Effector memory CD4-positive, alpha-beta T cell (primary cell): Measurements from ENCODE around the gene STIM1.

Experiments used
- DNase-seq, 3 donors: peaks; one replicate each; pipeline ENCODE4 v3.0.0-alpha.2; 2020
- H3K27ac ChIP-seq: 2 replicates; pipeline ENCODE4 v1.7.0; 2013; ENCODE audit warnings: mild to moderate bottlenecking, low read length, moderate library complexity; ENCODE audit not compliant: insufficient read depth, poor library complexity, severe bottlenecking
- H3K27me3 ChIP-seq: replicated peaks from 2 replicates; pipeline ENCODE4 v1.7.0; 2013; ENCODE audit warnings: mild to moderate bottlenecking, low read length; ENCODE audit not compliant: insufficient read depth, control insufficient read depth, poor library complexity, severe bottlenecking
- H3K36me3 ChIP-seq: 2 replicates; pipeline ENCODE4 v1.7.0; 2013; ENCODE audit warnings: mild to moderate bottlenecking, low read length, moderate library complexity; ENCODE audit not compliant: control insufficient read depth, insufficient read depth
- H3K4me1 ChIP-seq: 2 replicates; pipeline ENCODE4 v1.7.0; 2013; ENCODE audit warnings: low read length, mild to moderate bottlenecking; ENCODE audit not compliant: control insufficient read depth, insufficient read depth, poor library complexity, severe bottlenecking
- H3K4me3 ChIP-seq: 2 replicates; pipeline ENCODE4 v1.7.0; 2013; ENCODE audit warnings: low read length, low read depth, mild to moderate bottlenecking; ENCODE audit not compliant: insufficient read depth, poor library complexity, severe bottlenecking
- H3K9me3 ChIP-seq: 2 replicates; pipeline ENCODE4 v1.7.0; 2013; ENCODE audit warnings: mild to moderate bottlenecking, low read length, moderate library complexity; ENCODE audit not compliant: control insufficient read depth

Gene STIM1

DNA sequence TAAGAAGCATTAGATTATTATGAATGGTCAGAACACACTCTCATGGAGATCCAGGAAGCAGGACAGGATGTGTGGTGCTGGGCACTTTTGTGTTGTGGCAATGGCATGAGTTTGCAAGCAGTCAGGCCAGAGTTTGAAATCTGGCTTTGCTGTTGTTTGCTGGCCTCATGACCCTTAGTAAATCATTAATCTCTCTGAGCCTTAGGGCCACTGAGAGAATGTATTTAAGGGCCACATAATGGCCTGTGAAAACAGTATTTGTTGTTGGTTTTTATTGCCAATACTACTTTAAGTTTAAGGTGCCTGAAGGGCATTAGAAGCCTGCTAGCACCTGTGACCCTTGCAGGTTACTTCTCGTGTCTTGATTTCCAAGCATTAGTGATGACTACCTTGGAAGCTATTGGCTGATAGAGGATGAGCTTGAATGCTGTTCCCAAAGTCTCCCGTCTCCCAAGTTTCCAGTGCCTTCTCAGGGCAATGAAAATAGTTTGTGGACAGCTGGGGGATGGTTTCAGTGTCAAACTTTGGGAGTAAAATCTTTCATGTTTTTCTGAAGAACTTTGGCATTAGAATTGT lies 24.6 kb downstream of the STIM1 start:
- H3K27ac ChIP-seq = peak overlapping the region; percentile 33
- no peak for DNase-seq
- peak overlapping the region; percentile 24 for H3K4me3 ChIP-seq
- H3K27me3 ChIP-seq = no peaks in the 10 kb centered on the region
- no peaks in the 10 kb centered on the region for H3K36me3 ChIP-seq
- H3K9me3 ChIP-seq = no peaks in the 10 kb centered on the region
- peaks cover 31% of the 10 kb centered on the region for H3K4me1 ChIP-seq

DNA sequence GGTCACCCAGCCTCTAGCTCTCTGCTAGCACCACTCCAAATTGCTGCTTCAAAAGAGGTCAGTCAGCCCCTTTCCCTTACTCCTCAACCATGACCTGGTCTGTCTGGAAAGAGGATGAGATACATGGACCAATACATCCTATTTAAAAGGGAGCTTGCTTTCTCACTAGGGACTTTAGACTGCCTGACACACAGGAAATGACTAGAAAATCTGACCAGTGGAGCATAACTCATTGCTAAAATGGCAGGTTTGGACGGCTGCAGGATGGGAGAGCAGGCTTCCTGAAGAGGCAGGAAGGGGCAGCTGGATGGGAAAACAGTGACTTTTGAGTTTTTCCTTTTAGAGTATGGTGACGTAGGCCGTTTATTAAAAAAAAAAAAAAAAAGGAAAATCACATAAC lies 25.3 kb downstream of the STIM1 start:
- no peak for DNase-seq
- H3K4me3 ChIP-seq = no peak overlapping the region
- H3K27me3 ChIP-seq = no peaks in the 10 kb centered on the region
- H3K36me3 ChIP-seq = no peaks in the 10 kb centered on the region
- peaks cover 31% of the 10 kb centered on the region for H3K4me1 ChIP-seq
- H3K9me3 ChIP-seq = no peaks in the 10 kb centered on the region
- H3K27ac ChIP-seq = no peak overlapping the region

DNA sequence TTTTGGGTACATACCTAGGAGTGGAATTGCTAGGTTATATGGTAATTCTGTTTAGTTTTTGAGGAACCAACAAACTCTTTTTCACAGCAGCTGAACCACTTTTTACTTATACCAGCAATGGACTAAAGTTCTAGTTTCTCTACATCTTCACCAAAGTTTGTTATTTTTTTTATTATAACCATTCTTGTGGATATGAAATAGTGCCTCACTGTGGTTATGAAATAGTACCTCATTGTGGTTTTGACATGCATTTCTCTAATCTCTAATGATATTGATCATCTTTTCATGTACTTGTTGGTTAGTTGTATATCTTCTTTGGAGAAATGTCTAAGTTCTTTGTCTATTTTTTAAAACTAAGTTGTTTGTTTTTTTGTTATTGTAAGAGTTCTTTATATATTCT lies 27.2 kb downstream of the STIM1 start:
- peaks cover 19% of the 10 kb centered on the region for H3K4me1 ChIP-seq
- H3K27ac ChIP-seq = no peak overlapping the region
- no peaks in the 10 kb centered on the region for H3K36me3 ChIP-seq
- H3K4me3 ChIP-seq = no peak overlapping the region
- H3K27me3 ChIP-seq = no peaks in the 10 kb centered on the region
- no peak for DNase-seq
- no peaks in the 10 kb centered on the region for H3K9me3 ChIP-seq

DNA sequence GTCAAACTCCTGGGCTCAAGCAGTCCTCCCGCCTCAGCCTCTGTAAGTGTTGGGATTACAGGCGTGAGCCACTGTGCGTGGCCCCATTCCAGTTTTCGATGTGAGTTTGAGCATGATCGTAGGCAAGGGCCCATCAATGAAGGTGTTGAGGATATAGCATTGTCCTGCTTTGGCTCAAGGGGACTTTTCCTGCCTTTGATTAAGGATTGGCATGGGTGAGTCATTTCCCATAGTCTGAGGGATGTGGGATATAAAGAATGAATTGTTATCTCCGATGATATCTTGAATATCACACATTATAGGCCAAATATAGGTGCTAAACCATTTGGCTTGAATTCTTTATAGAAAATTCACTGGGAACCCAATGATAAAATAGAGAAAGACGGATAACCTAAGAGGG lies 30.4 kb downstream of the STIM1 start:
- Histone ChIP-seq H3K27me3 (no peaks in the 10 kb centered on the region), H3K4me1 (no peaks in the 10 kb centered on the region), H3K4me3 (no peak overlapping the region), H3K36me3 (no peaks in the 10 kb centered on the region), H3K9me3 (no peaks in the 10 kb centered on the region), H3K27ac (no peak overlapping the region)
- no peak for DNase-seq

DNA sequence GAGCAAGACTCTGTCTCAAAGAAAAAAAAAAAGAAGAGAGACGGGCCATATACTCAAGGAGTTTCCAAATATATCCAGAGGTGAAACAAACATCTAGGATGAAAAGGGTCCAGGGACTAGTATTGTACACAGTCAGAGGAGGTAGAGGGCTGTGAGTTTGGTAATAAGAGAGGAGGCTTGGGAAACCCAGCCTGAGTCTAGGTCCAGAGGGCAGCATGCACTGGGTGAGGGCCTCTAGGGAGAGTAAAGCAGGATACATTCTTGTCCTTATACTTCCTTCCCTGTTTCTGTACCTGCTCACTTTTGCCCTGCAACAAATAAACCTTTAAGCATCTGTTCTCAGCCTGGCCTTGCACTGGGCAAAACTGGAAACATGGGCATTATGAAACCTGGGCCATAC lies 31.5 kb downstream of the STIM1 start:
- H3K4me1 ChIP-seq = no peaks in the 10 kb centered on the region
- H3K27me3 ChIP-seq = no peaks in the 10 kb centered on the region
- no peaks in the 10 kb centered on the region for H3K9me3 ChIP-seq
- H3K27ac ChIP-seq = no peak overlapping the region
- no peak for DNase-seq
- H3K36me3 ChIP-seq = no peaks in the 10 kb centered on the region
- no peak overlapping the region for H3K4me3 ChIP-seq

DNA sequence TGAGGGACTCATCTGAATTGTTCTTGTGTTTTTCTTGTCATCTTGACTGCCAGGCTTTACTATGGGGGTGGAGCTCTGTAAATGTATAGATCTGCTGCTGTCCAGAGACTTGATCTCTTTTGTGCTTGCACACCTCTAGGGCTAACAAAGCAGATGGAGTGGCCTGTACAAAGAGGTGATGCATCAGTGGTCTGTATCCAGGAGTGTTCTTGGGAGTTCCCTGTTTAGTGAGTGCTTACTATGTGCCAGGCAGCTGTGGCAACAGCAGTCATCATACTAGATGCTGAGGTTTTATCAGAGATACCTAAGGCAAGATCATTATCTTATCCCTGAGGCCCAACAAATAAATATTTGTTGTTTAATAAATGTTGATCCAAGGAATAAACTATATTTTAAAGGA lies 33.4 kb downstream of the STIM1 start:
- Histone ChIP-seq H3K9me3 (no peaks in the 10 kb centered on the region), H3K4me3 (no peak overlapping the region), H3K27ac (no peak overlapping the region), H3K4me1 (no peaks in the 10 kb centered on the region), H3K27me3 (no peaks in the 10 kb centered on the region), H3K36me3 (no peaks in the 10 kb centered on the region)
- DNase-seq = no peak

DNA sequence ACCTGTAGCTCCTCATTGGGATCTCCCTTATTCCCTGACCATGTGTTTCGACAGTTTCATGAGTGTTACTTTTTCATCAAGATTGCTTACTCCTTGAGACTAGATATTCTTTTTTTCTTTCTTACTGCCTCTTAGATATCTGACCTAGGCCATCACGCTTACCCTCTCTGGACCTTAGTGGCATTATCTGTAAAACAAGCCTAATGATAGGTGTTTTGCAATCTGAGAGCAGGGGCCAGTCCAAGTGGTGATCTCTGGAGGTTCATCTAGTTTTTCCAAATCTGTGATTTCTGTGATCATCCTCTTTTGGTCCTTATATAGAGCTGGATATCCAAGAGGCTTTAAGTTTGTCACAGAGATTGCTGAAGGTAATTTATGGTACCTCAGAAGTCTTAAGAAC lies 34.5 kb downstream of the STIM1 start:
- Histone ChIP-seq H3K36me3 (no peaks in the 10 kb centered on the region), H3K27me3 (no peaks in the 10 kb centered on the region), H3K9me3 (no peaks in the 10 kb centered on the region), H3K27ac (no peak overlapping the region), H3K4me3 (no peak overlapping the region), H3K4me1 (peaks cover 5% of the 10 kb centered on the region)
- no peak for DNase-seq

DNA sequence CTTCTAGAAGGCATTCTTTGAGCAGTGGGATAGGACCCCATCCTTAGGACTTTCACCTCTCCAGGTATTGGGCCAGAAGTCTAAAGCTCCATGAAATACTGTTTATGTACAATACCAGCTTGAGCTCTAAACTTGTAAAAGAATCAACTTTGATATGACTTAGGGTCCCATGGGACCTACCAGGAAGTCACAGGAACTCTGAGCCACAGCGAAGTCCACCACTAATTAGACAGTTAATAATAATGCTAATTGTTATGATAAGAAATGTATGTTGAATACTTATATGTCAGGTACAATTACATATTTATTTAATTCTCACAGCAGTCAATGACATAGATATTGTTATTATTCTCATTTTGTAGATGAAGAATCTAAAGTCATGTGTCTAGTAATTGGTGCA lies 35.3 kb downstream of the STIM1 start:
- no peaks in the 10 kb centered on the region for H3K9me3 ChIP-seq
- H3K27ac ChIP-seq = no peak overlapping the region
- DNase-seq = no peak
- no peaks in the 10 kb centered on the region for H3K27me3 ChIP-seq
- H3K36me3 ChIP-seq = no peaks in the 10 kb centered on the region
- peaks cover 5% of the 10 kb centered on the region for H3K4me1 ChIP-seq
- no peak overlapping the region for H3K4me3 ChIP-seq

DNA sequence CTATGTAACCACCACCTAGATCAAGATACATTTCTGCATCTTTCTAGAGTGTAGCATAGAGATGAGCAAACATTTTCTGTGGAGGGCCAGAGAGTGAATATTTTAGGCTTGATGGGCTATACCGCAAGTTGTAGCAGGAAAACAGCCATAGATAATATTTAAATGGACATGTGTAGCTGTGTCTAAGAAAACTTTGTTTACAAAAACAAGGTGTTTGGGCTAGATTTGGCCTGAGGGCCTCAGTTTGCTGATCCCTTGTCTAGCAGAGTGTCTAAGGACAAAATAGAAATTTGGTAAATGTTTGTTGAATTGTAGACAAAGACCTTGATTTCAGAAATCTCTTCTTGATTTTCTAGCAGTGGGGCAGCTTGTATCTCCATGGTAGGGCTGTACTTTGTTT lies 36.3 kb downstream of the STIM1 start:
- H3K4me1 ChIP-seq = peaks cover 5% of the 10 kb centered on the region
- no peak overlapping the region for H3K4me3 ChIP-seq
- H3K27me3 ChIP-seq = no peaks in the 10 kb centered on the region
- no peaks in the 10 kb centered on the region for H3K36me3 ChIP-seq
- H3K9me3 ChIP-seq = no peaks in the 10 kb centered on the region
- H3K27ac ChIP-seq = no peak overlapping the region
- DNase-seq = no peak

DNA sequence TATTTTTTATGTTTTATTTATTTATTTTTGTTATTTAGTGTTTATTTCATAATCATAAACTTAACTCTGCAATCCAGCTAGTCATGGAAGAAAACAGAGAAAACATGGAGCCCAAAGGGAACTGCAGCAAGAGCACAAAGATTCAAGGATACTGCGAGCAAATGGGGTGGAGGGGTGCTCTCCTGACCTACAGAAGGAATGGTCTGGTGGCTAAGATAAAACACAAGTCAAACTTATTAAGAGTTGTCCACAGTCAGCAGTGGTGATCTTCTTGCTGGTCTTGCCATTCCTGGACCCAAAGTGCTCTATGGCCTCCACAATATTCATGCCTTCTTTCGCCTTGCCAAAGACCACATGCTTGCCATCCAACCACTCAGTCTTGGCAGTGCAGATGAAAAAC lies 36.7 kb downstream of the STIM1 start:
- no peak for DNase-seq
- Histone ChIP-seq H3K36me3 (no peaks in the 10 kb centered on the region), H3K27ac (no peak overlapping the region)

DNA sequence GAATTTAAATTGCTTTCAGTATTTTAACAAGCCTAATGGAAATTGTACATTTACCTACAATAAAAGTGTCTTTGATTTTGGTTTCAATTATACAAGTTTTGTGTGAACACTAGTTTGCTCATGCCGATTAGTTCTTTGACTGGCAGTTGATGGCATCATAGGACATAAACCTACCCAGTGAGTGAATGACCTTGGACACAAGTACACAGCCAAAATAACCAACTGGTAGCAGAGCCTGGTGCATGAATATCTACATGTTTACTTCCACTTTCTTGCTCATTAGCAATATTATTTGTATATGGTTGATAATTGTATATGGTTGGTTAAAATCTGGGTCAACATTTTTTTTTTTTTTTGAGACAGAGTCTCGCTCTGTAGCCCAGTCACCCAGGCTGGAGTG lies 37.8 kb downstream of the STIM1 start:
- no peak overlapping the region for H3K27ac ChIP-seq

More for the DNA sequence above, 36.7 kb downstream of the STIM1 start:
- Histone ChIP-seq H3K4me1 (peaks cover 5% of the 10 kb centered on the region), H3K4me3 (no peak overlapping the region), H3K9me3 (no peaks in the 10 kb centered on the region), H3K27me3 (no peaks in the 10 kb centered on the region)

More for the DNA sequence above, 37.8 kb downstream of the STIM1 start:
- Histone ChIP-seq H3K36me3 (no peaks in the 10 kb centered on the region), H3K9me3 (no peaks in the 10 kb centered on the region), H3K27me3 (no peaks in the 10 kb centered on the region), H3K4me1 (peaks cover 5% of the 10 kb centered on the region), H3K4me3 (no peak overlapping the region)
- DNase-seq = no peak
